HFF-Myc (cell line): ENCODE measurements around the gene VWA3A.

Experiments
- DNase-seq: peaks from one replicate; pipeline ENCODE4 v3.0.0-alpha.2; 2011; ENCODE audit warnings: low read depth; ENCODE audit errors: extremely low read depth
- H3K4me3 ChIP-seq: replicated peaks from 2 replicates; pipeline ENCODE4 v1.5.1; 2011; ENCODE audit warnings: low read depth, mild to moderate bottlenecking, control low read depth, low read length
- TF ChIP-seq, protein P1 (sequence below): IDR thresholded peaks from 2 replicates; pipeline ENCODE4 v1.5.1; 2012; ENCODE audit warnings: mild to moderate bottlenecking, low read depth, low read length, control low read depth; ENCODE audit errors: missing control alignments

VWA3A gene

DNA sequence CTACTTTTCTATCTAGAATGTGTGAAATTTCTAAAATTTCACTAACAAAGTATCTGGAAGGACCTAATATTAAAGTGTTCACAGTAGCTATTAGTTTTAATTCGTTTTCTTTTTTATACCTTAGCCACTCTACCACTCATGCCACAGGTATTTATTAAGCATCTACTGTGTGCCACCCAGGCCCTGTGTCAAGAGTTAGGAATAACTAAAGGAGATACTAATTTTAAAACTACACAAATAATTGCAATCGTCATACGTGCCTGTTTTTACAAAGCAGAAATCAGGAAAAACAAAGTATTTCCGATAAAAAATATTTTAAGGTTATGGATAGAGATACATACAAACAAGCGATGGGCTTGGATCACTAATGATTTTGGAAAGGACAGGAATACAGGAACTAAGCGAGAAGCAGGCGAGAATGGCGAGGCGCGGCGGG is 113.3 kb downstream of the VWA3A start:
- DNase-seq, result no peak
- peak overlapping the region; percentile 63 for H3K4me3 ChIP-seq

DNA sequence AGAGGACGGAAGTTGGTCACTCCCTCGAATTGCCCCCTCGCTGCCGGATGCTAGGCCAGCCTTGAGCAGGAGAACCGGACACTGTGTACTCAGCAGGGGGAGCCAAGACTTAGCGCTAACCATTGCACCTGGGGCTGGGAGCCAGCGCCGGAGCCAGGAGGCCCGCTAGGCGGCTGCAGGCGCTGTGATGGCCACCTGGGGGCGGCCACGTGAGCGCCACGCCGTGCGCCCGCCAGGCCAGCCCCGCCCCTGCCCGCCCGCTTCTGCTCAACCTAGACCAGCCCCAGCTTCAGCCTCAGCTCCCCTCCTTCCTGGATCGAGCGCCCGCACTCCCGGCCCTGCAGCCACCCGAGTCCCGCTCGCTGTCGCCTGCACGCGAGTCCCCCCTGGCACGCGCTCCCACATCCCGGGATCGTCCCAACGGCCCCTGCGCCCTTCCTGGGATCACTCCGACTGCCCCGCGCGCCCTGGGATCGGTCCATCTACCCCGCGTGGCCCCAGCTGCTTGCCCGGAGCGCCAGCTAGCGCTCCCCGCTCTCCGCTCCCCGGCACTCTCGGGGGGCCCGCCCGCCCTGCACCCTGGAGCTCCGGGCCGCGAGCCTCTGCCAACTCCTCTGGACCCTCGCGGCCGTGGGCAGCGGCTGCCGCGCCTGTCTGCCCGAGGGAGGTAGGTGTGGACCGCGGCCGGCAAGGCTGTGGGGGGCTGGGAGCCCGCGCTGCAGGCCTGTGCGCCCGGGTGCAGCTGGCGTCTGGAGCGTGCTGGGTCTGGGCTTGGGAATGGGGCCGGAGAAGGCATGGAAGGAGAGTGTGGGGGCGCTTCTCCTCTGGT is 113.9 kb downstream of the VWA3A start, which contains the start of gene EEF2K:
Gene EEF2K (plus strand): TSS at position 266 of the 829 bp plus-strand sequence. CDS start 19,452 bp downstream, outside the sequence.
- TF ChIP-seq, protein P1, sequence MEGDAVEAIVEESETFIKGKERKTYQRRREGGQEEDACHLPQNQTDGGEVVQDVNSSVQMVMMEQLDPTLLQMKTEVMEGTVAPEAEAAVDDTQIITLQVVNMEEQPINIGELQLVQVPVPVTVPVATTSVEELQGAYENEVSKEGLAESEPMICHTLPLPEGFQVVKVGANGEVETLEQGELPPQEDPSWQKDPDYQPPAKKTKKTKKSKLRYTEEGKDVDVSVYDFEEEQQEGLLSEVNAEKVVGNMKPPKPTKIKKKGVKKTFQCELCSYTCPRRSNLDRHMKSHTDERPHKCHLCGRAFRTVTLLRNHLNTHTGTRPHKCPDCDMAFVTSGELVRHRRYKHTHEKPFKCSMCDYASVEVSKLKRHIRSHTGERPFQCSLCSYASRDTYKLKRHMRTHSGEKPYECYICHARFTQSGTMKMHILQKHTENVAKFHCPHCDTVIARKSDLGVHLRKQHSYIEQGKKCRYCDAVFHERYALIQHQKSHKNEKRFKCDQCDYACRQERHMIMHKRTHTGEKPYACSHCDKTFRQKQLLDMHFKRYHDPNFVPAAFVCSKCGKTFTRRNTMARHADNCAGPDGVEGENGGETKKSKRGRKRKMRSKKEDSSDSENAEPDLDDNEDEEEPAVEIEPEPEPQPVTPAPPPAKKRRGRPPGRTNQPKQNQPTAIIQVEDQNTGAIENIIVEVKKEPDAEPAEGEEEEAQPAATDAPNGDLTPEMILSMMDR, result peak; percentile 64
- peak within 1 kb of the TSS; percentile 63 for H3K4me3 ChIP-seq
- peak; percentile 94 for DNase-seq

More for the DNA sequence above, 113.3 kb downstream of the VWA3A start:
- TF ChIP-seq, protein P1, result no peak
